ENCODE data around the gene EPHB3. TPM values are rescaled to one million over a fixed set of nuclear protein-coding genes. Genes with fewer than 3 reads are reported as not detected.

The EPHB3 gene
- total and polyA plus RNA-seq, 10 of the 15 experiments (the other 5 are each of a cell fraction or from before 2014, with no cell fraction given) = 0.09 TPM; not detected in 9

DNA sequence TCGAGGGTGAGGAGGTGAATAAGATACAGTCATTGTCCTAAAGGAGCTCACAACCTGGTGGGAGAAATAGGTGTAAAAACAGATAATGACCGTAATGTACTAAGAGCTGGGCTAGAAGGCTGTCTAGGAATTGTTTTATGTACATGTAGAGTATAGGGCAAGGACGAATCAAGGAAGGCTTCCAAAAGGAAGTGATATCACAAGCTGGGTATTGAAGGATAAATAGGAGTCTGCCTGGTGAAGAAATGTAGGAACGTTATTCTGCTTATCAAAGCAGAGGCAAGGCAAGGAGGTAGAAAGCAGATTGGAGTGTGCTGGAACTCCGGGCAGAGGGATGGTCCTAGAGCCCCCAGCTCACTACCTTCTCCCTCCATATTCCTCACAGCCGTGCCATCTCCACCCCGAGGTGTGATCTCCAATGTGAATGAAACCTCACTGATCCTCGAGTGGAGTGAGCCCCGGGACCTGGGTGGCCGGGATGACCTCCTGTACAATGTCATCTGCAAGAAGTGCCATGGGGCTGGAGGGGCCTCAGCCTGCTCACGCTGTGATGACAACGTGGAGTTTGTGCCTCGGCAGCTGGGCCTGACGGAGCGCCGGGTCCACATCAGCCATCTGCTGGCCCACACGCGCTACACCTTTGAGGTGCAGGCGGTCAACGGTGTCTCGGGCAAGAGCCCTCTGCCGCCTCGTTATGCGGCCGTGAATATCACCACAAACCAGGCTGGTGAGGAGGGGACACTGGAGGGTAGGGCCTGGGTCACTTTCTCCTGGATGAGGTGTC is 15.1 kb downstream of the EPHB3 start:
- WGBS (ENCODE audit: insufficient coverage, insufficient replicate concordance, low lambda C conversion rate, missing lambda C conversion rate) = 40% methylated on average over 22 of the region's 25 CpGs
- ChIA-PET POLR2A (no interaction called here), CTCF (no interaction called here), RAD21 (ENCODE audit: unreplicated experiment) (interaction anchor here (1.5 kb wide), 1 partner anchor 151 kb away, joined by 3 read pairs; no protein-coding TSS in a partner anchor), SMC1A (ENCODE audit: uncharacterized antibody, unreplicated experiment) (interaction anchor here (0.6 kb wide), 1 partner anchor 147 kb away, joined by 3 read pairs; no protein-coding TSS in a partner anchor)
- Histone ChIP-seq H3K4me2 (ENCODE audit: control insufficient read depth, insufficient read depth) (no peak overlapping the region), H3K36me3 (ENCODE audit: control insufficient read depth in 2 of 2, insufficient read depth in 2 of 2, low read length in 1 of 2) (no peaks in the 10 kb centered on the region), H3K27me3 (replicated peaks in 1 of 2; ENCODE audit: control insufficient read depth in 2 of 2, insufficient read depth in 2 of 2, low read length in 1 of 2) (no peaks in the 10 kb centered on the region; a peak in 1 of 4 replicates), H3K9me3 (replicated peaks; ENCODE audit: control insufficient read depth, insufficient read depth, low read length) (no peaks in the 10 kb centered on the region), H3K4me1 (ENCODE audit: control insufficient read depth, insufficient read depth, low read length) (no peaks in the 10 kb centered on the region), H2AFZ (ENCODE audit: control insufficient read depth, low read depth, low read length) (no peak overlapping the region), H3K9ac (ENCODE audit: control insufficient read depth, insufficient read depth, low read length) (no peak overlapping the region), H3K79me2 (ENCODE audit: control insufficient read depth, insufficient read depth, low read length) (no peaks in the 10 kb centered on the region), H4K20me1 (ENCODE audit: control insufficient read depth, insufficient read depth) (no peaks in the 10 kb centered on the region), H3K4me3 (no peak overlapping the region), H3K27ac (ENCODE audit: control insufficient read depth, insufficient read depth) (no peak overlapping the region)
- in situ Hi-C loops (cut with MboI) (no loop called here), intact Hi-C loops (cut with micrococcal nuclease; ENCODE audit: unreplicated experiment) (no loop called here)
- TF ChIP-seq RBBP5 (conservative IDR thresholded peaks at IDR 0.05) = no peak
- no peak for TF ChIP-seq NBN (IDR thresholded peaks at IDR 0.05)
- no peak for TF ChIP-seq YBX1 (IDR thresholded peaks at IDR 0.05)
- TF ChIP-seq IKZF1 (conservative IDR thresholded peaks at IDR 0.05) = no peak
- TF ChIP-seq TBL1XR1 (IDR thresholded peaks at IDR 0.05; ENCODE audit: low read depth, low read length) = no peak
- no peak for TF ChIP-seq KLF5 (IDR thresholded peaks at IDR 0.05; ENCODE audit: partially characterized antibody)
- no peak for TF ChIP-seq NFYA (IDR thresholded peaks at IDR 0.05; ENCODE audit: borderline replicate concordance, low read depth, low read length)
- TF ChIP-seq STAT3 (IDR thresholded peaks at IDR 0.05; ENCODE audit: low read depth, low read length) = no peak
- TF ChIP-seq NFYB (IDR thresholded peaks at IDR 0.05; ENCODE audit: insufficient read depth, low read depth, low read length) = no peak
- TF ChIP-seq ASH2L (IDR thresholded peaks at IDR 0.05; ENCODE audit: borderline replicate concordance, low read depth) = no peak
- TF ChIP-seq MEF2B (IDR thresholded peaks at IDR 0.05; ENCODE audit: partially characterized antibody, poor library complexity, severe bottlenecking) = no peak
- TF ChIP-seq IRF3 (IDR thresholded peaks at IDR 0.05) = no peak
- DNase-seq (ENCODE audit: low read depth, low spot score) (no peak), FAIRE-seq (no peak), ATAC-seq (no peak)
- BruUV-seq (replicated peaks) = no TSS peak

Measured in GM12878 (cell line).